GM18870 (cell line): ENCODE data around the gene PTN.

ENCODE experiments used
- ATAC-seq: cut with Tn5 transposase; IDR thresholded peaks from one replicate; pipeline ENCODE4 v1.9.1; 2021; ENCODE audit warnings: moderate library complexity; ENCODE audit not compliant: unreplicated experiment

The PTN gene

GRCh38 chr7:137343281-137343841, at the start of gene PTN:
Gene PTN (minus strand): TSS chr7:137343733. CDS start chr7:137254973, 88,760 bp downstream.
- ATAC-seq: no peak

GRCh38 chr7:137390076-137390475, 46.5 kb upstream of the PTN start:
- ATAC-seq: no peak

- ATAC-seq: no peak
Observed at GRCh38 chr7:137388916-137389315, 45.4 kb upstream of the PTN start.

- ATAC-seq: no peak
Observed at GRCh38 chr7:137386966-137387365, 43.4 kb upstream of the PTN start.

GRCh38 chr7:137381045-137381444, 37.5 kb upstream of the PTN start:
- ATAC-seq: no peak

GRCh38 chr7:137373507-137373906, 30.0 kb upstream of the PTN start:
- ATAC-seq: no peak

GRCh38 chr7:137371616-137372015, 28.1 kb upstream of the PTN start:
- ATAC-seq: no peak

GRCh38 chr7:137366995-137367394, 23.5 kb upstream of the PTN start:
- no peak for ATAC-seq

- no peak for ATAC-seq
Observed at GRCh38 chr7:137363683-137364082, 20.1 kb upstream of the PTN start.

GRCh38 chr7:137360087-137360679, 16.6 kb upstream of the PTN start:
- no peak for ATAC-seq

- ATAC-seq: no peak
Observed at GRCh38 chr7:137354961-137355360, 11.4 kb upstream of the PTN start.

- ATAC-seq: no peak
Observed at GRCh38 chr7:137354396-137354795, 10.9 kb upstream of the PTN start.

- ATAC-seq: no peak
Observed at GRCh38 chr7:137351941-137352340, 8.4 kb upstream of the PTN start.

GRCh38 chr7:137345799-137346449, 2.4 kb upstream of the PTN start:
- no peak for ATAC-seq

GRCh38 chr7:137342828-137343261, 688 bp downstream of the PTN start:
- ATAC-seq: no peak

- ATAC-seq: no peak
Observed at GRCh38 chr7:137342265-137342664, 1.3 kb downstream of the PTN start.

GRCh38 chr7:137337902-137338301, 5.6 kb downstream of the PTN start:
- no peak for ATAC-seq

- ATAC-seq: no peak
Observed at GRCh38 chr7:137335814-137336213, 7.7 kb downstream of the PTN start.

- ATAC-seq: no peak
Observed at GRCh38 chr7:137331378-137331777, 12.2 kb downstream of the PTN start.

GRCh38 chr7:137329411-137329810, 14.1 kb downstream of the PTN start:
- no peak for ATAC-seq

- ATAC-seq: no peak
Observed at GRCh38 chr7:137328373-137329120, 15.0 kb downstream of the PTN start.

- no peak for ATAC-seq
Observed at GRCh38 chr7:137325927-137326326, 17.6 kb downstream of the PTN start.
